Measurements from ENCODE around the gene LCE1D.

Gene LCE1D

GRCh38 chr1:152777510-152778137 lies 18.9 kb upstream of the LCE1D start:
- Mint-ChIP-seq H3K36me3 (ENCODE audit: low read depth) (no peaks in the 10 kb centered on the region), H3K4me3 (no peak overlapping the region), H3K9me3 (peaks cover 3% of the 10 kb centered on the region), H3K27ac (no peak overlapping the region), H3K27me3 (peaks cover 26% of the 10 kb centered on the region), H3K4me1 (ENCODE audit: low read depth) (no peaks in the 10 kb centered on the region)

GRCh38 chr1:152783095-152783494 lies 13.4 kb upstream of the LCE1D start:
- Mint-ChIP-seq H3K4me1 (ENCODE audit: low read depth) (no peaks in the 10 kb centered on the region), H3K36me3 (ENCODE audit: low read depth) (no peaks in the 10 kb centered on the region), H3K4me3 (no peak overlapping the region), H3K27ac (no peak overlapping the region), H3K9me3 (no peaks in the 10 kb centered on the region), H3K27me3 (peaks cover 45% of the 10 kb centered on the region)

GRCh38 chr1:152786077-152786476 lies 10.4 kb upstream of the LCE1D start, which contains the start of gene LCE1E:
TSS of gene LCE1E (plus strand) at chr1:152786257. CDS start at chr1:152787300, 1,043 bp downstream.
- Mint-ChIP-seq H3K27ac (no peak within 1 kb of the TSS), H3K4me1 (ENCODE audit: low read depth) (no peaks in the 10 kb centered on the region), H3K4me3 (no peak within 1 kb of the TSS), H3K36me3 (ENCODE audit: low read depth) (no peaks in the 10 kb centered on the region), H3K9me3 (no peaks in the 10 kb centered on the region), H3K27me3 (peaks cover 50% of the 10 kb centered on the region)

- Mint-ChIP-seq H3K27me3 (peaks cover 12% of the 10 kb centered on the region), H3K36me3 (ENCODE audit: low read depth) (no peaks in the 10 kb centered on the region), H3K27ac (no peak overlapping the region), H3K4me3 (no peak overlapping the region), H3K9me3 (no peaks in the 10 kb centered on the region), H3K4me1 (ENCODE audit: low read depth) (no peaks in the 10 kb centered on the region)
These were observed 835 bp upstream of the LCE1D start for GRCh38 chr1:152795686-152796085.

- H3K4me3 Mint-ChIP-seq, result no peak overlapping the region
- no peaks in the 10 kb centered on the region for H3K4me1 Mint-ChIP-seq (ENCODE audit: low read depth)
- no peaks in the 10 kb centered on the region for H3K9me3 Mint-ChIP-seq
- H3K27me3 Mint-ChIP-seq, result peaks cover 38% of the 10 kb centered on the region
- H3K27ac Mint-ChIP-seq, result no peak overlapping the region
- no peaks in the 10 kb centered on the region for H3K36me3 Mint-ChIP-seq (ENCODE audit: low read depth)
These were observed 4.8 kb downstream of the LCE1D start for GRCh38 chr1:152801333-152801732.

GRCh38 chr1:152806576-152806975 lies 10.1 kb downstream of the LCE1D start, which contains the start of gene LCE1C:
TSS of gene LCE1C (minus strand) at chr1:152806651. CDS start at chr1:152805478, 1,173 bp downstream.
- H3K36me3 Mint-ChIP-seq (ENCODE audit: low read depth), result no peaks in the 10 kb centered on the region
- peaks cover 8% of the 10 kb centered on the region for H3K9me3 Mint-ChIP-seq
- H3K4me1 Mint-ChIP-seq (ENCODE audit: low read depth), result no peaks in the 10 kb centered on the region
- no peak within 1 kb of the TSS for H3K27ac Mint-ChIP-seq
- no peak within 1 kb of the TSS for H3K4me3 Mint-ChIP-seq
- peaks cover 25% of the 10 kb centered on the region for H3K27me3 Mint-ChIP-seq

GRCh38 chr1:152811050-152811449 lies 14.5 kb downstream of the LCE1D start:
- Mint-ChIP-seq H3K36me3 (ENCODE audit: low read depth) (no peaks in the 10 kb centered on the region), H3K4me3 (no peak overlapping the region), H3K27ac (no peak overlapping the region), H3K27me3 (peaks cover 7% of the 10 kb centered on the region), H3K4me1 (ENCODE audit: low read depth) (no peaks in the 10 kb centered on the region), H3K9me3 (peaks cover 8% of the 10 kb centered on the region)

GRCh38 chr1:152811671-152812070 lies 15.2 kb downstream of the LCE1D start, which contains the start of gene LCE1B:
TSS of gene LCE1B (plus strand) at chr1:152811971. CDS start at chr1:152812447, 476 bp downstream.
- no peaks in the 10 kb centered on the region for H3K36me3 Mint-ChIP-seq (ENCODE audit: low read depth)
- H3K9me3 Mint-ChIP-seq, result peaks cover 7% of the 10 kb centered on the region
- H3K4me1 Mint-ChIP-seq (ENCODE audit: low read depth), result no peaks in the 10 kb centered on the region
- H3K27me3 Mint-ChIP-seq, result peaks cover 6% of the 10 kb centered on the region
- H3K27ac Mint-ChIP-seq, result no peak within 1 kb of the TSS
- no peak within 1 kb of the TSS for H3K4me3 Mint-ChIP-seq

- Mint-ChIP-seq H3K4me1 (ENCODE audit: low read depth) (no peaks in the 10 kb centered on the region), H3K36me3 (ENCODE audit: low read depth) (no peaks in the 10 kb centered on the region), H3K27me3 (peaks cover 6% of the 10 kb centered on the region), H3K4me3 (no peak overlapping the region), H3K27ac (no peak overlapping the region), H3K9me3 (no peaks in the 10 kb centered on the region)
These were observed 20.8 kb downstream of the LCE1D start for GRCh38 chr1:152817309-152817708.

- H3K27ac Mint-ChIP-seq, result no peak overlapping the region
- H3K4me3 Mint-ChIP-seq, result no peak overlapping the region
- H3K27me3 Mint-ChIP-seq, result peaks cover 37% of the 10 kb centered on the region
- no peaks in the 10 kb centered on the region for H3K36me3 Mint-ChIP-seq (ENCODE audit: low read depth)
- no peaks in the 10 kb centered on the region for H3K9me3 Mint-ChIP-seq
- H3K4me1 Mint-ChIP-seq (ENCODE audit: low read depth), result no peaks in the 10 kb centered on the region
These were observed 26.8 kb downstream of the LCE1D start for GRCh38 chr1:152823294-152823693.

- Mint-ChIP-seq H3K4me1 (ENCODE audit: low read depth) (no peaks in the 10 kb centered on the region), H3K27me3 (peaks cover 52% of the 10 kb centered on the region), H3K4me3 (no peak overlapping the region), H3K9me3 (no peaks in the 10 kb centered on the region), H3K36me3 (ENCODE audit: low read depth) (no peaks in the 10 kb centered on the region), H3K27ac (no peak overlapping the region)
These were observed 28.4 kb downstream of the LCE1D start for GRCh38 chr1:152824964-152825363.

- Mint-ChIP-seq H3K36me3 (ENCODE audit: low read depth) (no peaks in the 10 kb centered on the region), H3K27ac (no peak within 1 kb of the TSS), H3K4me3 (no peak within 1 kb of the TSS), H3K27me3 (peaks cover 55% of the 10 kb centered on the region), H3K4me1 (ENCODE audit: low read depth) (no peaks in the 10 kb centered on the region), H3K9me3 (no peaks in the 10 kb centered on the region)
These were observed 30.7 kb downstream of the LCE1D start, which contains the start of gene LCE1A for GRCh38 chr1:152827173-152827572. TSS of gene LCE1A (plus strand) at chr1:152827473. CDS start at chr1:152827473, 0 bp downstream.

- no peaks in the 10 kb centered on the region for H3K9me3 Mint-ChIP-seq
- no peaks in the 10 kb centered on the region for H3K36me3 Mint-ChIP-seq (ENCODE audit: low read depth)
- H3K27me3 Mint-ChIP-seq, result peaks cover 5% of the 10 kb centered on the region
- H3K27ac Mint-ChIP-seq, result no peak overlapping the region
- H3K4me3 Mint-ChIP-seq, result no peak overlapping the region
- no peaks in the 10 kb centered on the region for H3K4me1 Mint-ChIP-seq (ENCODE audit: low read depth)
These were observed 40.3 kb downstream of the LCE1D start for GRCh38 chr1:152836870-152837269.

GRCh38 chr1:152842556-152842955 lies 46.0 kb downstream of the LCE1D start, which contains the start of gene LCE6A:
TSS of gene LCE6A (plus strand) at chr1:152842856. CDS start at chr1:152843521, 665 bp downstream.
- H3K4me1 Mint-ChIP-seq (ENCODE audit: low read depth), result no peaks in the 10 kb centered on the region
- no peak within 1 kb of the TSS for H3K27ac Mint-ChIP-seq
- peaks cover 11% of the 10 kb centered on the region for H3K27me3 Mint-ChIP-seq
- no peak within 1 kb of the TSS for H3K4me3 Mint-ChIP-seq
- no peaks in the 10 kb centered on the region for H3K36me3 Mint-ChIP-seq (ENCODE audit: low read depth)
- no peaks in the 10 kb centered on the region for H3K9me3 Mint-ChIP-seq
